Adrenal gland (tissue), 12 donors: Measurements from ENCODE around the gene HOPX. TPM values are rescaled to one million over a fixed set of nuclear protein-coding genes. Genes with fewer than 3 reads are reported as not detected.

ENCODE experiments used
- DNase-seq, 7 donors: peaks; one replicate each; pipeline ENCODE4 v3.0.0-alpha.2; 2019 to 2020
- H3K27ac ChIP-seq, 5 donors: fragments of 200-600 bp; sonication (generic) in 4 of 5; 1 replicate in 3 of 5; 2 replicates in 2 of 5; pipeline versions ENCODE4 v1.5.1 to v1.8.0; 2016 to 2020; ENCODE audit warnings: mild to moderate bottlenecking in 1 of 5
- H3K27me3 ChIP-seq: fragments of 200-600 bp; 2 replicates; pipeline ENCODE4 v1.8.0; 2021
- H3K36me3 ChIP-seq, 2 donors: fragments of 200-600 bp; replicated peaks in 1 of 2; 1 replicate in 1 of 2; 2 replicates in 1 of 2; pipeline versions ENCODE4 v1.5.1 to v1.8.0; 2018 to 2022
- H3K4me1 ChIP-seq, 2 donors: fragments of 200-600 bp; replicated peaks in 1 of 2; 1 replicate in 1 of 2; 2 replicates in 1 of 2; pipeline versions ENCODE4 v1.5.1 to v1.8.0; 2018 to 2021
- H3K4me3 ChIP-seq, 4 donors: fragments of 200-600 bp; sonication (generic) in 3 of 4; one replicate each; pipeline ENCODE4 v1.5.1; 2016 to 2018
- H3K9me3 ChIP-seq, 3 donors: fragments of 200-600 bp; sonication (generic) in 1 of 3; replicated peaks in 1 of 3; 1 replicate in 2 of 3; 2 replicates in 1 of 3; pipeline versions ENCODE4 v1.5.1 to v1.8.0; 2016 to 2021
- POLR2A ChIP-seq, 2 donors: fragments of 450-650 bp; IDR thresholded peaks; one replicate each; pipeline ENCODE4 v1.6.1; 2017; ENCODE audit warnings: antibody characterized with exemption in 2 of 2, mild to moderate bottlenecking in 2 of 2, moderate library complexity in 1 of 2
- WGBS, 4 donors: extraction: QIAGEN DNeasy Blood & Tissue Kit in 2 of 4; methylation state at CpG; one replicate each; pipeline versions ENCODE4 v1.1.5 to v1.1.7; 2013 to 2017; 5-methylcytosine and 5-hydroxymethylcytosine counted together
- intact Hi-C, 2 donors: fragments of 100-400 bp; cut with DNase I; formaldehyde crosslinking; loops; one replicate each; pipeline versions ENCODE4 v1.14.1 to v1.15.0; 2022 to 2023
- polyA plus RNA-seq, 3 donors: library from polyadenylated mRNA; stranded (reverse); fragments of 200-250 nt in 2 of 3; fragments of 350-450 nt in 1 of 3; fragmentation: Illumina TruSeq in 1 of 3; extraction: RNeasy Lipid Tissue Mini Kit (QIAGEN cat#74804) in 1 of 3; gene quantifications; one replicate each; pipeline ENCODE4 v1.2.3, GENCODE V29; 2013 to 2014
- total RNA-seq, 9 donors: library from RNA; depleted of rRNA in 4 of 9; stranded (reverse); fragments of >200 nt in 4 of 9; fragments of 120-200 nt in 1 of 9; fragmentation: NEBNext Ultra II Directional in 1 of 9; extraction: Animal tissue kit (Norgen Biotek cat#: 25700) in 1 of 9; gene quantifications; one replicate each; pipeline versions ENCODE4 v1.1.0 to v1.2.4, GENCODE V29; 2013 to 2023
- TF ChIP-seq, protein P1 (sequence below), 6 experiments: fragments of 450-650 bp in 4 of 6; fragments of 200-600 bp in 2 of 6; sonication (generic) in 1 of 6; IDR thresholded peaks; 1 replicate in 5 of 6; 2 replicates in 1 of 6; pipeline versions ENCODE4 v1.5.1 to v1.8.0; 2016 to 2021; ENCODE audit warnings: antibody characterized with exemption in 6 of 6, mild to moderate bottlenecking in 2 of 6, moderate library complexity in 1 of 6
- donor health status: healthy with polysubstance abuse.
- donor health status: Bipolar disorder and iron deficiency.
- donor health status: DM: yes; HTN: yes; CAD: no.
- donor health status: DM: no; HTN: no; CAD: no.
- donor health status: DM: no; HTN: no; CAD: no.
- donor health status: DM: yes; HTN: yes; CAD: no.

Gene HOPX
- total and polyA plus RNA-seq, 12 donors: 6.4 to 79.5 (median 28.8) TPM

DNA sequence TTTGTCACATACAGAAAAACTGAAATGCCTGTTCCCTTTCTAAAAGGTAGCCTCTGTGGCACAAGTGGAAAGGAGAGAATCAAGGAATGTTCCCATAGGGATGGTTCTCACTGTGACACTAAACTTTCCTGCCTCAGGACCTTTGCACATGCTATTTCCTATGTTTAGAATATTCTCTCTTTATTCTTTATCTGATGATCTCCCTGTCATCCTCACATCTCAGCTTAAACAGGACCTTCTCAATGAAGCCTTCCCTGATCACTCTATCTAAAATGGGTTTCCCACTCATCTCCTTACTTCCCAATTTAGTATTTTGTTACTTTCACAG, 32.3 kb downstream of the HOPX start:
- TF ChIP-seq, protein P1, sequence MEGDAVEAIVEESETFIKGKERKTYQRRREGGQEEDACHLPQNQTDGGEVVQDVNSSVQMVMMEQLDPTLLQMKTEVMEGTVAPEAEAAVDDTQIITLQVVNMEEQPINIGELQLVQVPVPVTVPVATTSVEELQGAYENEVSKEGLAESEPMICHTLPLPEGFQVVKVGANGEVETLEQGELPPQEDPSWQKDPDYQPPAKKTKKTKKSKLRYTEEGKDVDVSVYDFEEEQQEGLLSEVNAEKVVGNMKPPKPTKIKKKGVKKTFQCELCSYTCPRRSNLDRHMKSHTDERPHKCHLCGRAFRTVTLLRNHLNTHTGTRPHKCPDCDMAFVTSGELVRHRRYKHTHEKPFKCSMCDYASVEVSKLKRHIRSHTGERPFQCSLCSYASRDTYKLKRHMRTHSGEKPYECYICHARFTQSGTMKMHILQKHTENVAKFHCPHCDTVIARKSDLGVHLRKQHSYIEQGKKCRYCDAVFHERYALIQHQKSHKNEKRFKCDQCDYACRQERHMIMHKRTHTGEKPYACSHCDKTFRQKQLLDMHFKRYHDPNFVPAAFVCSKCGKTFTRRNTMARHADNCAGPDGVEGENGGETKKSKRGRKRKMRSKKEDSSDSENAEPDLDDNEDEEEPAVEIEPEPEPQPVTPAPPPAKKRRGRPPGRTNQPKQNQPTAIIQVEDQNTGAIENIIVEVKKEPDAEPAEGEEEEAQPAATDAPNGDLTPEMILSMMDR (IDR thresholded peaks at IDR 0.05): no peak
- Histone ChIP-seq H3K9me3 (no peaks in the 10 kb centered on the region), H3K4me3 (no peak overlapping the region), H3K4me1 (peaks cover 0 to 2% of the 10 kb centered on the region in 2 donors), H3K27ac (no peak overlapping the region), H3K27me3 (no peaks in the 10 kb centered on the region), H3K36me3 (no peaks in the 10 kb centered on the region)
- no peak for DNase-seq
- intact Hi-C loops: no loop called here

DNA sequence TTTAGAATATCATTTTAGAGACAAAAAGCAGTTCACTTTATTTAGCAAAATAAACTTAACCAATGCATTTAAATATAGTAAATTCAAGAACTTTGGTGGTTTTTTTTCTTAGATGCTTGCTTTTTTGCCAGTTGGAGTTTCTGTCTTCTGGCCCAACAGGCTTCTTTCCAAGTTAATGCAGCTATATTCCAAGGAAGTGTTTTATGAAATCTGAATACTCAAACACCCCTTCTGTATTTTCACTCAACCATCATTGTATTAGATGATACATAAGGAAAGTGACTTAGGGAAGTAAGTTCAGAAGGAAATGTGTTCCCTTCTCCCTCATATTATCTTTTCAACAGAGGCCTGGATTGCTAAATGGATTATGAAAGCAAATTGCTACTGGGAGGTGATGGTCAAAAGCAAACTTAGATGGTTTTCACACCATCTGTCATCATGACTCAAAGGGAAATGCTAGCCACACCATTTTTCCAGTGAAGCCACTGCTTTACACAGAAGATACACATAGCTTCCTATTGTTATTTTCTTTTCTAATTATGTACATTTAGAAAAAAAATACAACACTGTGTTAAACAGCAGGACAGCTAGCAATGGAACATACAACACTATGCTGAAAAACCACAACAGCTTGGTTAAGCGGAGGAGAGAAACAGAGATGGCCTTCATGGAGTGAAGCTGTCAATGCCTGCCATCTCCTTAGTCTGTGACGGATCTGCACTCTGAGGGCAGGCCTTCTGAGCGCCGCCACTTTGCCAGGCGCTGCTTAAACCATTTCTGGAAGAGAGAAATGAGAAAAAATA, 32.9 kb downstream of the HOPX start:
- H3K27ac ChIP-seq: no peak overlapping the region
- TF ChIP-seq, protein P1 (IDR thresholded peaks at IDR 0.05): no peak
- TF ChIP-seq POLR2A (IDR thresholded peaks at IDR 0.05): no peak
- no peak for DNase-seq
- WGBS, 4 donors: 87 to 93% (median 90%) methylated on average over 5 of the region's 5 CpGs
- H3K36me3 ChIP-seq: no peaks in the 10 kb centered on the region
- intact Hi-C loops: no loop called here
- no peaks in the 10 kb centered on the region for H3K9me3 ChIP-seq
- no peaks in the 10 kb centered on the region for H3K4me1 ChIP-seq
- no peak overlapping the region for H3K4me3 ChIP-seq
- H3K27me3 ChIP-seq: no peaks in the 10 kb centered on the region

DNA sequence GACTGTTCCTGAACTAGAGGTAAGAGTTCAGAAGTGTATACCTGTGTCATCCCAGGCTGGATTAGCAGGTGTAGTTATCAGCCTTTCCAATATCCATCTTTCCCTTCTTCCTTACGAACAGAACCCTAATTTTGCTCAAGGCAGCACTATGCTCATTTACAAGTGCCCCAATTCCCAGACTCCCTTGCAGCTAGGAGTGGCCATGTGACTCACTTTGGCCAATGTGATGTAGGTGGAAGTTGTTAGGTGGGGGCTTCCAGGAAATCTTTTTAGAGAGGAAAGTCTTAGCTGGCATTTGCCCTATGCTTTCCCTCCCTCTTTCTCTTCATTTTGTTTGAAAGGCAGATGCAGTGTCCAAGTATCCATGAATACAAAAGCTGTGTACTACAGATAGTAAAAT, 34.8 kb downstream of the HOPX start:
- Histone ChIP-seq H3K4me3 (no peak overlapping the region), H3K27ac (no peak overlapping the region), H3K27me3 (no peaks in the 10 kb centered on the region), H3K9me3 (no peaks in the 10 kb centered on the region), H3K36me3 (no peaks in the 10 kb centered on the region), H3K4me1 (peaks cover 0 to 4% of the 10 kb centered on the region in 2 donors)
- 80 to 89% (median 85%) methylated on average over 1 of the region's 1 CpG for WGBS, 4 donors
- intact Hi-C loops: no loop called here
- no peak for DNase-seq
- no peak for TF ChIP-seq POLR2A (IDR thresholded peaks at IDR 0.05)
- TF ChIP-seq, protein P1 (IDR thresholded peaks at IDR 0.05): no peak

DNA sequence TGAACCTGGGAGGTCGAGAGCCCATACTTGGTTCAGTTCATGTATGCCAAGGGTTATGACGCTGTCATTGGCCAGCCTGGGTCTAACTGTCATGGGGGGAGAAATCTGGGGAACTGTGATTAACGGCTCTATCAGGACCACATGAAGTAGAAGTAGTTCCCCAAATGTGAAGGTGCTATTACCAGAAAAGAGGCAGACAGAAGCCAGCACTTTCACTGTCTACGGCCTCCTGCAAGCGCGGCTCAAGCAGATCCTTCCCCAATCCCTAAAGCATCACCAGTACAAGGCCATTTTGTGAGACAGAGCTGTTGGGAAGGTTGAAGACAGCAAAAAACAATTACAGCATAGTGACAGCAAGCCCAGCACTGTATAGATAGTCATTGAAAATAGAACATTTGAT, 37.5 kb downstream of the HOPX start:
- 90 to 94% (median 92%) methylated on average over 6 of the region's 6 CpGs for WGBS, 4 donors
- DNase-seq: no peak

More for the DNA sequence above, 37.5 kb downstream of the HOPX start:
- intact Hi-C loops: no loop called here
- Histone ChIP-seq H3K4me3 (no peak overlapping the region), H3K9me3 (no peaks in the 10 kb centered on the region), H3K27ac (no peak overlapping the region), H3K27me3 (no peaks in the 10 kb centered on the region), H3K36me3 (no peaks in the 10 kb centered on the region), H3K4me1 (peaks cover 0 to 7% of the 10 kb centered on the region in 2 donors)
- no peak for TF ChIP-seq POLR2A (IDR thresholded peaks at IDR 0.05)
- TF ChIP-seq, protein P1 (IDR thresholded peaks at IDR 0.05): no peak
